Activated CD4-positive, CD25-positive, alpha-beta regulatory T cell treated with anti-CD3 and anti-CD28 coated beads, Interleukin-2, amount 50 U/mL, for 16 hours (primary cell): Measurements from ENCODE around the gene PELI2.

Experiments
- DNase-seq: peaks from one replicate; pipeline ENCODE4 v3.0.0-alpha.2; 2020; ENCODE audit warnings: low read depth, low spot score

PELI2 gene

GRCh38 chr14:56342494-56342942 is 224.3 kb downstream of the PELI2 start:
- no peak for DNase-seq

- DNase-seq, result no peak
Measured at GRCh38 chr14:56349960-56350359, 231.7 kb downstream of the PELI2 start.
